ENCODE measurements around the gene RPS6KA2.

Gene RPS6KA2

GRCh38 chr6:166505133-166505905, 121.7 kb downstream of the RPS6KA2 start:
- no peak for DNase-seq (ENCODE audit: low read depth, low spot score)

GRCh38 chr6:166504100-166504499, 123.0 kb downstream of the RPS6KA2 start:
- no peak for DNase-seq (ENCODE audit: low read depth, low spot score)

GRCh38 chr6:166503167-166503744, 123.8 kb downstream of the RPS6KA2 start:
- no peak for DNase-seq (ENCODE audit: low read depth, low spot score)

GRCh38 chr6:166502453-166502852, 124.6 kb downstream of the RPS6KA2 start:
- DNase-seq (ENCODE audit: low read depth, low spot score) = no peak

- DNase-seq (ENCODE audit: low read depth, low spot score) = no peak
Observed at GRCh38 chr6:166501246-166501645, 125.8 kb downstream of the RPS6KA2 start.

- DNase-seq (ENCODE audit: low read depth, low spot score) = no peak
Observed at GRCh38 chr6:166500246-166500645, 126.8 kb downstream of the RPS6KA2 start.

GRCh38 chr6:166499350-166500163, 127.5 kb downstream of the RPS6KA2 start:
- DNase-seq (ENCODE audit: low read depth, low spot score) = no peak

- no peak for DNase-seq (ENCODE audit: low read depth, low spot score)
Observed at GRCh38 chr6:166498661-166499349, 128.2 kb downstream of the RPS6KA2 start.

GRCh38 chr6:166498228-166498627, 128.8 kb downstream of the RPS6KA2 start:
- no peak for DNase-seq (ENCODE audit: low read depth, low spot score)

GRCh38 chr6:166497087-166497899, 129.8 kb downstream of the RPS6KA2 start:
- DNase-seq (ENCODE audit: low read depth, low spot score) = no peak

- DNase-seq (ENCODE audit: low read depth, low spot score) = no peak
Observed at GRCh38 chr6:166496460-166496859, 130.6 kb downstream of the RPS6KA2 start.

- no peak for DNase-seq (ENCODE audit: low read depth, low spot score)
Observed at GRCh38 chr6:166495487-166496314, 131.3 kb downstream of the RPS6KA2 start.

GRCh38 chr6:166494757-166495486, 132.1 kb downstream of the RPS6KA2 start:
- no peak for DNase-seq (ENCODE audit: low read depth, low spot score)

GRCh38 chr6:166494101-166494441, 133.0 kb downstream of the RPS6KA2 start:
- DNase-seq (ENCODE audit: low read depth, low spot score) = no peak

- DNase-seq (ENCODE audit: low read depth, low spot score) = no peak
Observed at GRCh38 chr6:166493427-166494100, 133.5 kb downstream of the RPS6KA2 start.

GRCh38 chr6:166492092-166492741, 134.8 kb downstream of the RPS6KA2 start:
- DNase-seq (ENCODE audit: low read depth, low spot score) = no peak

- no peak for DNase-seq (ENCODE audit: low read depth, low spot score)
Observed at GRCh38 chr6:166490671-166491500, 136.2 kb downstream of the RPS6KA2 start.

Measured in activated naive CD8-positive, alpha-beta T cell treated with anti-CD3 and anti-CD28 coated beads, Interleukin-2, amount 50 U/mL, for 16 hours (primary cell).